ENCODE measurements around the gene DIDO1. TPM values are rescaled to one million over a fixed set of nuclear protein-coding genes. Genes with fewer than 3 reads are reported as not detected.

Gene DIDO1
- total and polyA plus RNA-seq, 2 of the 13 experiments (the other 11 are each of a cell fraction or from before 2014, with no cell fraction given), result 75.0 to 75.1 TPM

- no peak for TF ChIP-seq ZBTB33 (CRISPR knock-in tag; IDR thresholded peaks at IDR 0.05)
- no peak for TF ChIP-seq ZNF780A (CRISPR knock-in tag; IDR thresholded peaks at IDR 0.05)
- no peak for TF ChIP-seq ZNF574 (CRISPR knock-in tag; IDR thresholded peaks at IDR 0.05)
- TF ChIP-seq ZNF597 (CRISPR knock-in tag; IDR thresholded peaks at IDR 0.05), result 0 out of 2 replicates have a peak, but pooled peaks have one; percentile 14
- TF ChIP-seq ZXDC (CRISPR knock-in tag; IDR thresholded peaks at IDR 0.05), result 0 out of 2 replicates have a peak, but pooled peaks have one; percentile 28
- TF ChIP-seq DNMT3B (CRISPR knock-in tag; conservative IDR thresholded peaks at IDR 0.05), result no peak
- no peak for TF ChIP-seq ARID4A (CRISPR knock-in tag; IDR thresholded peaks at IDR 0.05; ENCODE audit: borderline replicate concordance)
- 0 out of 4 replicates have a peak, but pooled peaks of 1 of the 2 experiments have one; percentile 3 for TF ChIP-seq EP300 (IDR thresholded peaks at IDR 0.05; ENCODE audit: low read depth in 2 of 2, low read length in 2 of 2)
- TF ChIP-seq EP300 (CRISPR knock-in tag; IDR thresholded peaks at IDR 0.05; ENCODE audit: borderline replicate concordance), result no peak
- TF ChIP-seq ZNF335 (CRISPR knock-in tag; IDR thresholded peaks at IDR 0.05), result no peak
- no peak for TF ChIP-seq ZNF253 (CRISPR knock-in tag; IDR thresholded peaks at IDR 0.05; ENCODE audit: borderline replicate concordance)
- TF ChIP-seq ASH2L (IDR thresholded peaks at IDR 0.05; ENCODE audit: insufficient read length, low read depth, low read length), result no peak
- TF ChIP-seq FOXK2 (IDR thresholded peaks at IDR 0.05), result no peak
- TF ChIP-seq PHF21A (CRISPR knock-in tag; IDR thresholded peaks at IDR 0.05), result peak; percentile 77; the same call in 1 of the 2 replicates
- peak; percentile 66; the same call in 1 of the 2 replicates for TF ChIP-seq CHD4 (IDR thresholded peaks at IDR 0.05; ENCODE audit: borderline replicate concordance, low read length)
Observed at GRCh38 chr20:62899633-62900051, 26.7 kb downstream of the DIDO1 start (continued).

All from HepG2 (cell line).